Measurements from ENCODE around the gene NACAD. TPM values are rescaled to one million over a fixed set of nuclear protein-coding genes. Genes with fewer than 3 reads are reported as not detected.

NACAD gene
- total RNA-seq, 1 donor from 2014 or later, result 21.6 TPM

DNA sequence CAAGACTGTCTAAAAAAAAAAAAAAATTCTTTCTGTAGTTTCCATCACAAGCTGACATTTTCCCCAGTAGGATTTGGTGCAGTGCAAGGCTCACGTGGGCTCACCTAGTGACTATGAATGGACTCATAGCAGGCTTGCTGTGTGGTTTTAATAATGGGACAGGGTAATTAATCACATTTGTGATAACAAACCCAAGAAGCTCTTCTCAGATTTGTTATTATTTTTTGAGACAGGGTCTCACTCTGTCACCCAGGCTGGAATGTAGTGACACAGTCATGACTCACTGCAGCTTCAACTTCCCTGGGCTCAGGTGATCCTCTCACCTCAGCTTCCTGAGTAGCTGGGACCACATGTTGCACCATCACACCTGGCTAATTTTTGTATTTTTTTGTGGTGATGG lies 40.0 kb downstream of the NACAD start:
- Histone ChIP-seq H3K4me1 (ENCODE audit: insufficient read depth, low read length) (no peaks in the 10 kb centered on the region), H3K27me3 (ENCODE audit: insufficient read depth, low read length) (no peaks in the 10 kb centered on the region), H3K36me3 (ENCODE audit: insufficient read depth, low read length) (peaks cover 6% of the 10 kb centered on the region), H4K20me1 (ENCODE audit: insufficient read depth, low read length) (peaks cover 38% of the 10 kb centered on the region), H3K27ac (ENCODE audit: low read depth, low read length) (no peak overlapping the region), H3K4me3 (ENCODE audit: insufficient read depth, low read depth, low read length) (no peak overlapping the region), H3K4me2 (ENCODE audit: low read length) (no peak overlapping the region), H3K79me2 (ENCODE audit: insufficient read depth, low read length) (peaks cover 8% of the 10 kb centered on the region), H2AFZ (ENCODE audit: low read depth, low read length) (no peak overlapping the region), H3K9me3 (ENCODE audit: insufficient read depth, low read depth, low read length) (no peaks in the 10 kb centered on the region), H3K9ac (ENCODE audit: low read length) (no peak overlapping the region)
- Mint-ChIP-seq H3K4me1 (ENCODE audit: low read depth, unreplicated experiment) (no peaks in the 10 kb centered on the region), H3K4me3 (ENCODE audit: unreplicated experiment) (no peak overlapping the region), H3K9me3 (ENCODE audit: unreplicated experiment) (no peaks in the 10 kb centered on the region), H3K27ac (ENCODE audit: unreplicated experiment) (no peak overlapping the region), H3K27me3 (ENCODE audit: low read depth, unreplicated experiment) (no peaks in the 10 kb centered on the region), H3K36me3 (ENCODE audit: low read depth, unreplicated experiment) (peaks cover 10% of the 10 kb centered on the region)
- no peak for FAIRE-seq
- peak; percentile 29 for DNase-seq (ENCODE audit: low read depth)
- TF ChIP-seq, protein P1, sequence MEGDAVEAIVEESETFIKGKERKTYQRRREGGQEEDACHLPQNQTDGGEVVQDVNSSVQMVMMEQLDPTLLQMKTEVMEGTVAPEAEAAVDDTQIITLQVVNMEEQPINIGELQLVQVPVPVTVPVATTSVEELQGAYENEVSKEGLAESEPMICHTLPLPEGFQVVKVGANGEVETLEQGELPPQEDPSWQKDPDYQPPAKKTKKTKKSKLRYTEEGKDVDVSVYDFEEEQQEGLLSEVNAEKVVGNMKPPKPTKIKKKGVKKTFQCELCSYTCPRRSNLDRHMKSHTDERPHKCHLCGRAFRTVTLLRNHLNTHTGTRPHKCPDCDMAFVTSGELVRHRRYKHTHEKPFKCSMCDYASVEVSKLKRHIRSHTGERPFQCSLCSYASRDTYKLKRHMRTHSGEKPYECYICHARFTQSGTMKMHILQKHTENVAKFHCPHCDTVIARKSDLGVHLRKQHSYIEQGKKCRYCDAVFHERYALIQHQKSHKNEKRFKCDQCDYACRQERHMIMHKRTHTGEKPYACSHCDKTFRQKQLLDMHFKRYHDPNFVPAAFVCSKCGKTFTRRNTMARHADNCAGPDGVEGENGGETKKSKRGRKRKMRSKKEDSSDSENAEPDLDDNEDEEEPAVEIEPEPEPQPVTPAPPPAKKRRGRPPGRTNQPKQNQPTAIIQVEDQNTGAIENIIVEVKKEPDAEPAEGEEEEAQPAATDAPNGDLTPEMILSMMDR (IDR thresholded peaks at IDR 0.05; ENCODE audit: insufficient read depth, low read depth, low read length), result no peak
- no peak for TF ChIP-seq EZH2 (IDR thresholded peaks at IDR 0.05; ENCODE audit: insufficient read depth, low read length)

DNA sequence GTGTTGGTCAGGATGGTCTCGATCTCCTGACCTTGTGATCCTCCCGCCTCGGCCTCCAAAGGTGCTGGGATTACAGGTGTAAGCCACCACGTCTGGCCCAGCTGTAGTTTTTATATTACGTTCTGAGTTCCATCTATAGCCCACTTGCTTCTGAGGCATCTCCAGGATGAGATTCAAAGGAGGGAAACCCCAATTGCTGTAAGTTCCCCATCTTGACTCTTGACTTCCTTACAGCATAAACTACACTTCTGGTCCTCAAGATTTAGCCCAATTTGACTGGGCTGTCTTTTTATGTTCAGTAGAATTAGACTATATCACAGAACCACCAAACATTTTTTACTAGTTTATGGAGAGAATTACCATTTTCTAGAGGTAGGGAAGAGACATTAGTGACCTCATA lies 44.4 kb downstream of the NACAD start:
- no peak overlapping the region for H3K4me2 ChIP-seq (ENCODE audit: low read length)
- TF ChIP-seq, protein P1 (IDR thresholded peaks at IDR 0.05; ENCODE audit: insufficient read depth, low read depth, low read length), result no peak
- TF ChIP-seq EZH2 (IDR thresholded peaks at IDR 0.05; ENCODE audit: insufficient read depth, low read length), result no peak
- Mint-ChIP-seq H3K9me3 (ENCODE audit: unreplicated experiment) (no peaks in the 10 kb centered on the region), H3K4me3 (ENCODE audit: unreplicated experiment) (no peak overlapping the region), H3K4me1 (ENCODE audit: low read depth, unreplicated experiment) (no peaks in the 10 kb centered on the region), H3K27ac (ENCODE audit: unreplicated experiment) (no peak overlapping the region), H3K36me3 (ENCODE audit: low read depth, unreplicated experiment) (peaks cover 13% of the 10 kb centered on the region), H3K27me3 (ENCODE audit: low read depth, unreplicated experiment) (no peaks in the 10 kb centered on the region)
- no peaks in the 10 kb centered on the region for H3K9me3 ChIP-seq (ENCODE audit: insufficient read depth, low read depth, low read length)
- no peak overlapping the region for H3K27ac ChIP-seq (ENCODE audit: low read depth, low read length)
- FAIRE-seq (no peak), DNase-seq (ENCODE audit: low read depth) (no peak)
- H3K9ac ChIP-seq (ENCODE audit: low read length), result no peak overlapping the region
- H4K20me1 ChIP-seq (ENCODE audit: insufficient read depth, low read length), result peaks cover 32% of the 10 kb centered on the region
- H3K36me3 ChIP-seq (ENCODE audit: insufficient read depth, low read length), result peaks cover 14% of the 10 kb centered on the region
- peaks cover 4% of the 10 kb centered on the region for H3K79me2 ChIP-seq (ENCODE audit: insufficient read depth, low read length)
- no peak overlapping the region for H3K4me3 ChIP-seq (ENCODE audit: insufficient read depth, low read depth, low read length)
- no peaks in the 10 kb centered on the region for H3K4me1 ChIP-seq (ENCODE audit: insufficient read depth, low read length)
- no peak overlapping the region for H2AFZ ChIP-seq (ENCODE audit: low read depth, low read length)
- H3K27me3 ChIP-seq (ENCODE audit: insufficient read depth, low read length), result no peaks in the 10 kb centered on the region

GRCh38 chr7:45039106-45039505 lies 49.7 kb downstream of the NACAD start:
- Histone ChIP-seq H3K4me3 (ENCODE audit: insufficient read depth, low read depth, low read length) (no peak overlapping the region), H3K9me3 (ENCODE audit: insufficient read depth, low read depth, low read length) (no peaks in the 10 kb centered on the region), H4K20me1 (ENCODE audit: insufficient read depth, low read length) (peaks cover 61% of the 10 kb centered on the region), H3K4me2 (ENCODE audit: low read length) (no peak overlapping the region), H2AFZ (ENCODE audit: low read depth, low read length) (no peak overlapping the region), H3K27me3 (ENCODE audit: insufficient read depth, low read length) (no peaks in the 10 kb centered on the region), H3K9ac (ENCODE audit: low read length) (no peak overlapping the region), H3K4me1 (ENCODE audit: insufficient read depth, low read length) (no peaks in the 10 kb centered on the region), H3K27ac (ENCODE audit: low read depth, low read length) (no peak overlapping the region), H3K79me2 (ENCODE audit: insufficient read depth, low read length) (peaks cover 45% of the 10 kb centered on the region), H3K36me3 (ENCODE audit: insufficient read depth, low read length) (peaks cover 17% of the 10 kb centered on the region)
- H3K27ac Mint-ChIP-seq (ENCODE audit: unreplicated experiment), result no peak overlapping the region
- FAIRE-seq (no peak), DNase-seq (ENCODE audit: low read depth) (no peak)
- TF ChIP-seq, protein P1 (IDR thresholded peaks at IDR 0.05; ENCODE audit: insufficient read depth, low read depth, low read length), result no peak
- peak overlapping the region; percentile 22 for H3K4me3 Mint-ChIP-seq (ENCODE audit: unreplicated experiment)
- no peaks in the 10 kb centered on the region for H3K27me3 Mint-ChIP-seq (ENCODE audit: low read depth, unreplicated experiment)
- peaks cover 2% of the 10 kb centered on the region for H3K4me1 Mint-ChIP-seq (ENCODE audit: low read depth, unreplicated experiment)
- H3K36me3 Mint-ChIP-seq (ENCODE audit: low read depth, unreplicated experiment), result peaks cover 21% of the 10 kb centered on the region
- no peaks in the 10 kb centered on the region for H3K9me3 Mint-ChIP-seq (ENCODE audit: unreplicated experiment)

All from astrocyte (in vitro differentiated cells and primary cell).